Fibroblast of pulmonary artery (primary cell): Measurements from ENCODE around the gene NQO2.
A peak's percentile ranks its signal among the peaks of the same experiment; 100 is the strongest.
"Not testable (repeated sequence)": the region's sequence is repeated elsewhere in the genome, so short reads cannot be mapped to it uniquely, and the experiment has no call there.

Experiments used
- DNase-seq: peaks from one replicate; pipeline ENCODE4 v3.0.0-alpha.2; 2010; ENCODE audit warnings: low read depth
- H3K4me3 ChIP-seq: replicated peaks from 2 replicates; pipeline ENCODE4 v1.5.1; 2011; ENCODE audit warnings: low read depth, mild to moderate bottlenecking, control low read depth, low read length, moderate library complexity
- TF ChIP-seq, protein P1 (sequence below): IDR thresholded peaks from 2 replicates; pipeline ENCODE4 v1.5.1; 2011; ENCODE audit warnings: mild to moderate bottlenecking, control low read depth, low read length, inconsistent platforms; ENCODE audit errors: missing control alignments

NQO2 gene

DNA sequence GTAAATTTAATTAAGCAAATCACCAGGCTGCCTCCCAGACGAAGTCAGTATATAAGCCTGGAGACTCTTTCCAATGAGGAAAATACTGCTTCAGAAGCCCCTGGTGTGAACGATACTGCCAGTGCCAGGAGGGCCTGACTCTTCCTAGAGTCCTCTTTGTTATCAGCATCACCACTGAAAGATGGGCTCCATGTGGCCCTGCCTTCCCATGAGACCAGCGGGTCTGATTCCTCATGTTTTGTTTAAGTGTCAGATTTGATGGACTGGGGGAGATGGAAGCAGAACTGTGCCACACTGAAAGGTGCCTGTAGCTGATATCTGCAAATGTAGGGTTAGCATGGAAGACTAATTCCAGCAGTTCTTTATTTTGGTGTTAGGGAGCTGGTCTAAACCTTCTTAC lies 7.9 kb downstream of the NQO2 start:
- DNase-seq: no peak
- TF ChIP-seq, protein P1, sequence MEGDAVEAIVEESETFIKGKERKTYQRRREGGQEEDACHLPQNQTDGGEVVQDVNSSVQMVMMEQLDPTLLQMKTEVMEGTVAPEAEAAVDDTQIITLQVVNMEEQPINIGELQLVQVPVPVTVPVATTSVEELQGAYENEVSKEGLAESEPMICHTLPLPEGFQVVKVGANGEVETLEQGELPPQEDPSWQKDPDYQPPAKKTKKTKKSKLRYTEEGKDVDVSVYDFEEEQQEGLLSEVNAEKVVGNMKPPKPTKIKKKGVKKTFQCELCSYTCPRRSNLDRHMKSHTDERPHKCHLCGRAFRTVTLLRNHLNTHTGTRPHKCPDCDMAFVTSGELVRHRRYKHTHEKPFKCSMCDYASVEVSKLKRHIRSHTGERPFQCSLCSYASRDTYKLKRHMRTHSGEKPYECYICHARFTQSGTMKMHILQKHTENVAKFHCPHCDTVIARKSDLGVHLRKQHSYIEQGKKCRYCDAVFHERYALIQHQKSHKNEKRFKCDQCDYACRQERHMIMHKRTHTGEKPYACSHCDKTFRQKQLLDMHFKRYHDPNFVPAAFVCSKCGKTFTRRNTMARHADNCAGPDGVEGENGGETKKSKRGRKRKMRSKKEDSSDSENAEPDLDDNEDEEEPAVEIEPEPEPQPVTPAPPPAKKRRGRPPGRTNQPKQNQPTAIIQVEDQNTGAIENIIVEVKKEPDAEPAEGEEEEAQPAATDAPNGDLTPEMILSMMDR: no peak
- H3K4me3 ChIP-seq: no peak overlapping the region

DNA sequence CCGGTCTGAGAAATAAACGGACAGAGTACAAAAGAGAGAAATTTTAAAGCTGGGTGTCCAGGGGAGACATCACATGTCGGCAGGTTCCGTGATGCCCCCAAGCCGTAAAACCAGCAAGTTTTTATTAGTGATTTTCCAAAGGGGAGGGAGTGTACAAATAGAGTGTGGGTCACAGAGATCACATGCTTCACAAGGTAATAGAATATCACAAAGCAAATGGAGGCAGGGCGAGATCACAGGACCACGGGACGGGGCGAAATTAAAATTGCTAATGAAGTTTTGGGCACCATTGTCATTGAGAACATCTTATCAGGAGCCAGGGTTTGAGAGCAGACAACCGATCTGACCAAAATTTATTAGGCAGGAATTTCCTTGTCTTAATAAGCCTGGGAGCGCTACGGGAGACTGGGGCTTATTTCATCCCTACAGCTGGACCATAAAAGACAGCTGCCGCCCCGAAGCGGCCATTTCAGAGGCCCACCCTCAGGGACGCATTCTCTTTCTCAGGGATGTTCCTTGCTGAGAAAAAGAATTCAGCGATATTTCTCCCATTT lies 9.1 kb downstream of the NQO2 start:
- not testable (repeated sequence) for DNase-seq, H3K4me3 ChIP-seq

DNA sequence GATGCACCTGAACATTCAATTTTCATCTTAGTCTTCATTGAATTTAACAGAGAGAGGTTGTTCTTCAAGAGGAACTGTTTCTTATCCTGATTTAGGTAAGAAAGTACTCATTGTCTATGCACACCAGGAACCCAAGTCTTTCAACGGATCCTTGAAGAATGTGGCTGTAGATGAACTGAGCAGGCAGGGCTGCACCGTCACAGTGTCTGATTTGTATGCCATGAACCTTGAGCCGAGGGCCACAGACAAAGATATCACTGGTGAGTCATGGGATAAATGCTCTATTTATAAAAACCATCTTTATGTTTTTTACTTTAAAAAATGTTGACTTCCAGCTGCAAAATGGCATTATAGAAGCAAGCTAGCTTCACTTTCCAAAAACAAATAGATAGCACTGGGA lies 10.2 kb downstream of the NQO2 start:
- no peak for DNase-seq
- no peak overlapping the region for H3K4me3 ChIP-seq
- TF ChIP-seq, protein P1: no peak

- H3K4me3 ChIP-seq: no peak overlapping the region
- TF ChIP-seq, protein P1: no peak
- no peak for DNase-seq
Observed at GRCh38 chr6:3011158-3011557, 11.5 kb downstream of the NQO2 start.

GRCh38 chr6:3011592-3011991 lies 11.9 kb downstream of the NQO2 start:
- DNase-seq: no peak
- TF ChIP-seq, protein P1: no peak
- H3K4me3 ChIP-seq: no peak overlapping the region

- H3K4me3 ChIP-seq: no peak overlapping the region
- DNase-seq: peak; percentile 55
- TF ChIP-seq, protein P1: no peak
Observed at GRCh38 chr6:3013486-3013885, 13.8 kb downstream of the NQO2 start.

GRCh38 chr6:3013901-3014674 lies 14.4 kb downstream of the NQO2 start:
- TF ChIP-seq, protein P1: no peak
- no peak for DNase-seq

More at GRCh38 chr6:3013901-3014674, 14.4 kb downstream of the NQO2 start:
- no peak overlapping the region for H3K4me3 ChIP-seq
